Measurements from ENCODE around the gene RNF214.
"Not testable (repeated sequence)": the region's sequence is repeated elsewhere in the genome, so short reads cannot be mapped to it uniquely, and the experiment has no call there.

GRCh38 chr11:117206859-117207258 lies 25.6 kb upstream of the RNF214 start:
- TF ChIP-seq SUPT20H (IDR thresholded peaks at IDR 0.05; ENCODE audit: borderline replicate concordance, control insufficient read depth, low read depth, low read length); CTCF (IDR thresholded peaks at IDR 0.05 in 2 of 3, conservative IDR thresholded peaks at IDR 0.05 in 1 of 3; ENCODE audit: control insufficient read depth in 2 of 3, extremely low read depth in 1 of 3, insufficient read depth in 1 of 3, low read depth in 3 of 3, low read length in 3 of 3); POLR2A (IDR thresholded peaks at IDR 0.05; ENCODE audit: low read depth, low read length); YY1 (IDR thresholded peaks at IDR 0.05; ENCODE audit: low read depth, low read length); MXI1 (IDR thresholded peaks at IDR 0.05; ENCODE audit: low read depth, low read length): not testable (repeated sequence)
